Transverse colon (tissue), 4 donors: ENCODE results near the gene CCT7. TPM values are rescaled to one million over a fixed set of nuclear protein-coding genes. Genes with fewer than 3 reads are reported as not detected.

Source experiments
- DNase-seq: peaks from one replicate; pipeline ENCODE4 v3.0.0-alpha.2; 2019
- H3K27ac ChIP-seq, 4 donors: fragments of 200-600 bp; sonication (generic); 2 replicates each; pipeline ENCODE4 v1.5.1; 2016 to 2018; ENCODE audit warnings: inconsistent platforms in 4 of 4
- H3K27me3 ChIP-seq: fragments of 200-600 bp; sonication (generic); 2 replicates; pipeline ENCODE4 v1.5.1; 2017; ENCODE audit warnings: inconsistent platforms
- H3K36me3 ChIP-seq, 4 donors: fragments of 200-600 bp; sonication (generic); 2 replicates each; pipeline ENCODE4 v1.5.1; 2017 to 2019; ENCODE audit warnings: inconsistent platforms in 4 of 4
- H3K4me1 ChIP-seq, 4 donors: fragments of 200-600 bp; sonication (generic); 2 replicates each; pipeline ENCODE4 v1.5.1; 2017 to 2020; ENCODE audit warnings: inconsistent platforms in 4 of 4
- H3K4me3 ChIP-seq, 4 donors: fragments of 200-600 bp; sonication (generic); 1 replicate in 1 of 4; 2 replicates in 3 of 4; pipeline versions ENCODE4 v1.5.1 to v1.6.1; 2017 to 2019; ENCODE audit warnings: inconsistent platforms in 4 of 4
- H3K9me3 ChIP-seq, 2 donors: fragments of 200-600 bp; sonication (generic); 2 replicates each; pipeline ENCODE4 v1.5.1; 2017 to 2019; ENCODE audit warnings: inconsistent platforms in 2 of 2
- EP300 ChIP-seq: sonication (generic); formaldehyde crosslinking; IDR thresholded peaks from one replicate; pipeline ENCODE4 v1.6.1; 2017; ENCODE audit warnings: antibody characterized with exemption, low read depth
- POLR2A ChIP-seq: fragments of 450-650 bp; IDR thresholded peaks from one replicate; pipeline ENCODE4 v1.6.1; 2016; ENCODE audit warnings: antibody characterized with exemption, mild to moderate bottlenecking, moderate library complexity
- POLR2AphosphoS5 ChIP-seq, 3 donors: sonication (generic); formaldehyde crosslinking; IDR thresholded peaks; one replicate each; pipeline ENCODE4 v1.6.1; 2016; ENCODE audit warnings: antibody characterized with exemption in 3 of 3
- WGBS, 2 donors: methylation state at CpG; one replicate each; pipeline ENCODE4 v1.1.5; 2018; ENCODE audit warnings: low coverage in 1 of 2; 5-methylcytosine and 5-hydroxymethylcytosine counted together
- in situ Hi-C, 4 donors: fragments of 200-750 bp; cut with MboI; loops; one replicate each; pipeline versions ENCODE4 v1.15.0 to v1.15.1; 2017; ENCODE audit warnings: low sequenced_read_pairs in 3 of 4, low pct_ligation_motif_present in 1 of 4, low pct_unique_long_range_greater_than_20kb in 1 of 4
- intact Hi-C: fragments of 100-400 bp; cut with DNase I; formaldehyde crosslinking; loops from one replicate; pipeline ENCODE4 v1.15.1; 2023; ENCODE audit warnings: low total_unique reads
- total RNA-seq, 4 donors: library from RNA; depleted of rRNA; stranded (reverse); fragments of >200 nt; gene quantifications; one replicate each; pipeline ENCODE4 v1.1.0, GENCODE V29; 2016
- TF ChIP-seq, protein P1 (sequence below), 5 experiments: fragments of 200-600 bp in 3 of 5; fragments of 450-650 bp in 2 of 5; sonication (generic) in 3 of 5; IDR thresholded peaks; 1 replicate in 2 of 5; 2 replicates in 3 of 5; pipeline ENCODE4 v1.5.1; 2016 to 2017; ENCODE audit warnings: antibody characterized with exemption in 5 of 5, inconsistent platforms in 3 of 5, mild to moderate bottlenecking in 2 of 5, moderate library complexity in 1 of 5

Gene CCT7
- total RNA-seq, 4 donors from 2014 or later = 87.9 to 171 (median 116) TPM

DNA sequence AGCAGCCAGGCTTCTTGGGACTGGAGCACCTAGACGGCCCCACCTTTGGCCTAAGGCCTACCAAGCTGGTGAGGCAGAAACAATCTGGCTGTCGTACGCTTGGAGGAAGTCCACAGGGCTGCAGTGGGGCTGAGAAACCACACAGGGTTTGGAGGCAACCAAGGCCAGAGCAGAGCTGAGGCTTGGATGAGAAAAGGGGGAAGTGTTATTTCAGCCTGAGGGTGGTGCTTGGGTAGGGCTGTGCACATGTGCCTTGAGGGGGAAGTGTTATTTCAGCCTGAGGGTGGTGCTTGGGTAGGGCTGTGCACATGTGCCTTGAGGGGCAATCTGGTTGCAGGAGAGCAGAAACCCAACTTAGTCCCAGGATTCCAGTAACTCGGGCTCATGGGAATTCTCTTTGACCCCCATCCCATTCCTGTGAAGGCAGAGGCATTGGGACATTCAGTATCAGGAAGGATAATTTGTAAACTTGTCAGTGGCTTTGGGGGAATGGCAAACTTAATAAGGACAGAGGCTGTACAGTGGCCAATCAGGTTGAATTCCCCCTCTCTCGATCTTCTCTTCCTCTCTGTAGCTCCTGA, 51.1 kb downstream of the CCT7 start:
- TF ChIP-seq, protein P1, sequence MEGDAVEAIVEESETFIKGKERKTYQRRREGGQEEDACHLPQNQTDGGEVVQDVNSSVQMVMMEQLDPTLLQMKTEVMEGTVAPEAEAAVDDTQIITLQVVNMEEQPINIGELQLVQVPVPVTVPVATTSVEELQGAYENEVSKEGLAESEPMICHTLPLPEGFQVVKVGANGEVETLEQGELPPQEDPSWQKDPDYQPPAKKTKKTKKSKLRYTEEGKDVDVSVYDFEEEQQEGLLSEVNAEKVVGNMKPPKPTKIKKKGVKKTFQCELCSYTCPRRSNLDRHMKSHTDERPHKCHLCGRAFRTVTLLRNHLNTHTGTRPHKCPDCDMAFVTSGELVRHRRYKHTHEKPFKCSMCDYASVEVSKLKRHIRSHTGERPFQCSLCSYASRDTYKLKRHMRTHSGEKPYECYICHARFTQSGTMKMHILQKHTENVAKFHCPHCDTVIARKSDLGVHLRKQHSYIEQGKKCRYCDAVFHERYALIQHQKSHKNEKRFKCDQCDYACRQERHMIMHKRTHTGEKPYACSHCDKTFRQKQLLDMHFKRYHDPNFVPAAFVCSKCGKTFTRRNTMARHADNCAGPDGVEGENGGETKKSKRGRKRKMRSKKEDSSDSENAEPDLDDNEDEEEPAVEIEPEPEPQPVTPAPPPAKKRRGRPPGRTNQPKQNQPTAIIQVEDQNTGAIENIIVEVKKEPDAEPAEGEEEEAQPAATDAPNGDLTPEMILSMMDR (IDR thresholded peaks at IDR 0.05) = no peak
- in situ Hi-C loops = no loop called here
- H3K9me3 ChIP-seq = no peaks in the 10 kb centered on the region
- peak overlapping the region in 1 of 4 donors; percentile 79 for H3K4me3 ChIP-seq
- intact Hi-C loops = no loop called here
- WGBS, 2 donors = 56 to 70% methylated on average over 1 to 5 of the region's 5 CpGs
- H3K36me3 ChIP-seq = no peaks in the 10 kb centered on the region
- H3K4me1 ChIP-seq = peaks cover 0 to 20% (median 14%) of the 10 kb centered on the region in 4 donors
- peak overlapping the region in 3 of 4 donors; percentile 4 to 24 (median 20) for H3K27ac ChIP-seq
- peaks cover 18% of the 10 kb centered on the region for H3K27me3 ChIP-seq
- peak; percentile 31 for DNase-seq

DNA sequence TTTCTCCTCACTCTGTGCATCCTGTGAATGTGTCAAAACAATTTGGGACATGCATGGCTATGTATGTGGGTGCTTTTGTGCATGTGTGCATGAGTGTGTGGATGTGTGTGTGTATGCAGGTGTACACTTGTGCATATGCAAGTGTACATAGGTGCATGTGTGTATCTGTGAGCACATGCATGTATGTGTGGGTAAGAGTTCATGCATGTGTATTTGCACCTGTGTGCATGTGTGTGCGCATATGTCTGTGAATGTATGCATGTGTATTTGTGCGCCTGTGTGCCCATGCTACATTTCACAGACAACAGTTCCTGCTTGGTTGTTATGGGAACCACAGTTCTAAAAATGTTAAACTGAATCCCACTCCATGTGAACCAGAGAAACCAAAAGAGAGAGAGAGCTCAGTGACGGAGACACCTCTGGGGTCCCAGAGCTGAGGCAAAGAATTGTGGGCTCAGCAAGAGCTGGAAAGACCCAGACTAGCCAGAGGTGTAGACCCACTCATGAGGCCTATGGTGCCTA, 52.1 kb downstream of the CCT7 start:
- Histone ChIP-seq H3K27ac (no peak overlapping the region), H3K4me1 (peaks cover under 1 to 20% (median 15%) of the 10 kb centered on the region in 4 donors), H3K4me3 (no peak overlapping the region), H3K36me3 (no peaks in the 10 kb centered on the region), H3K9me3 (no peaks in the 10 kb centered on the region), H3K27me3 (peaks cover 28% of the 10 kb centered on the region)
- no peak for TF ChIP-seq POLR2A
- TF ChIP-seq, protein P1 (IDR thresholded peaks at IDR 0.05) = no peak
- TF ChIP-seq EP300 = no peak
- no peak for TF ChIP-seq POLR2AphosphoS5 (IDR thresholded peaks at IDR 0.05)
- no peak for DNase-seq
- WGBS, 2 donors = 85% methylated on average over 3 of the region's 3 CpGs; no CpG with 5 or more reads in 1 of the 2 donors
- intact Hi-C loops (no loop called here), in situ Hi-C loops (no loop called here)

DNA sequence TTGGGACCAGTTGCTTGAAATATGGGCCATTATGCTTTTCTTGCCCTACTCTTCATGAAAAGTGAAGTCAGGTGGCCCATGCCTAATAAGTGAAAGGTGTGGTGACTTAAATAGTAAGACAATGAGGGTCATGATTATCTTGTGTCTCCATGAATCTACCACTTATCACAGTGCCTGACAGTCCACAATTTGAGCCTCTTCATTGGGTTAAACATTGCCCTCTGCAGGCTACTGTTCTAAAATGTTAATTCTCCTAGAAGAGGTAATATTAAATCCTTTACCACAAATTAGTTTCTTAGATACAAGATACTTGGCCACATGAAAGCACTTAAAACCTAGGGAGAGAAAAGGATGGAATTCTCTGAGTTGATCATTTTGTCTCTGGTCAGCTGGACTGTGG, 55.2 kb downstream of the CCT7 start:
- TF ChIP-seq, protein P1 (IDR thresholded peaks at IDR 0.05) = no peak
- TF ChIP-seq POLR2AphosphoS5 (IDR thresholded peaks at IDR 0.05) (no peak), EP300 (no peak), POLR2A (no peak)
- peaks cover 2 to 35% (median 24%) of the 10 kb centered on the region in 4 donors for H3K4me1 ChIP-seq
- intact Hi-C loops = no loop called here
- no peaks in the 10 kb centered on the region for H3K36me3 ChIP-seq
- in situ Hi-C loops = no loop called here
- no peak overlapping the region for H3K27ac ChIP-seq
- peaks cover 52% of the 10 kb centered on the region for H3K27me3 ChIP-seq
- no peak overlapping the region for H3K4me3 ChIP-seq
- no peak for DNase-seq
- H3K9me3 ChIP-seq = no peaks in the 10 kb centered on the region

DNA sequence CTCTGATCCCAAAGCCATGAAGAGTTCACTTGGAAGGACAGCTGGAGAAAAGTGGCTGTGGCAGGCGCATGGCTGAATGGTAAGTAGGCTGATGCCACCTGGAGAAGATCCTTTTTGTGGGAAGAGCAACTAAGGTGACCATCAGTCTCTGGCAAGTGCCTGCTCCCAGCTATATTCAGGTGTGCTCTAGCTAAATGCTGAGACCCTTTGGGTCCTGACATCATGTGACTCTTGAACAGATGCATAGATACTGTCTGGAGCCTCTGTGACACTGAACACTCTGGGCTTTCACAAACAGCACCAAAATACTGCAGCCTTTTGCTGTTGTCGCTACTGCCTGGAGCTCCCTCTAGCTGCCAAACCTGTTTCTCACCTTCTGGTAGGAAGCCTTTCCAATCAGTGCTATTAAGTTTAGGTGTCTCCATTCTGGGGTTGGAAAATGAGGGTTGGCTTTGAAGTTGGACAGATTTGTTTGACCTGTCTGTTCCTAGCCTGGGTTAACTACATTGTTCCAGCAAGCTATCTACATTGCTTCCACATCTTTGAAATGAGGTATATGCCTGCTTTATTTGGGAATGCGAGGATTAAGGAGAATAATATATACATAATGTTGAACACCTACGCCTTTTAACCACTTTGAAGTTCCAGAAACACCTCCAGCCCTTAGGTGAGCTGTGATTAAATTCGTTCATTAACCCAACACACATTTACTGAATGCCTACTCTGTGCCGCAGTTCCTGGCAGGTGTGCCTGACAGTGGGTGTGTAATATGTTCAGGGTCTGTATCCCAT, 56.1 kb downstream of the CCT7 start:
- H3K4me3 ChIP-seq = no peak overlapping the region
- TF ChIP-seq, protein P1 (IDR thresholded peaks at IDR 0.05) = peak in 4 of 5 experiments; percentile 20 to 41 (median 30)
- TF ChIP-seq EP300 = no peak
- no peak for TF ChIP-seq POLR2AphosphoS5 (IDR thresholded peaks at IDR 0.05)
- no peak for TF ChIP-seq POLR2A
- H3K27ac ChIP-seq = no peak overlapping the region
- intact Hi-C loops = no loop called here
- DNase-seq = peak; percentile 30
- in situ Hi-C loops = no loop called here
- 62 to 100% methylated on average over 1 to 6 of the region's 6 CpGs for WGBS, 2 donors
- H3K27me3 ChIP-seq = peaks cover 60% of the 10 kb centered on the region
- H3K36me3 ChIP-seq = no peaks in the 10 kb centered on the region
- H3K4me1 ChIP-seq = peaks cover 2 to 27% (median 17%) of the 10 kb centered on the region in 4 donors
- H3K9me3 ChIP-seq = no peaks in the 10 kb centered on the region
